ENCODE data around the gene SMIM26.
A peak's percentile ranks its signal among the peaks of the same experiment; 100 is the strongest.
"Not testable (repeated sequence)": the region's sequence is repeated elsewhere in the genome, so short reads cannot be mapped to it uniquely, and the experiment has no call there.

The SMIM26 gene, protein sequence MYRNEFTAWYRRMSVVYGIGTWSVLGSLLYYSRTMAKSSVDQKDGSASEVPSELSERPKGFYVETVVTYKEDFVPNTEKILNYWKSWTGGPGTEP

DNA sequence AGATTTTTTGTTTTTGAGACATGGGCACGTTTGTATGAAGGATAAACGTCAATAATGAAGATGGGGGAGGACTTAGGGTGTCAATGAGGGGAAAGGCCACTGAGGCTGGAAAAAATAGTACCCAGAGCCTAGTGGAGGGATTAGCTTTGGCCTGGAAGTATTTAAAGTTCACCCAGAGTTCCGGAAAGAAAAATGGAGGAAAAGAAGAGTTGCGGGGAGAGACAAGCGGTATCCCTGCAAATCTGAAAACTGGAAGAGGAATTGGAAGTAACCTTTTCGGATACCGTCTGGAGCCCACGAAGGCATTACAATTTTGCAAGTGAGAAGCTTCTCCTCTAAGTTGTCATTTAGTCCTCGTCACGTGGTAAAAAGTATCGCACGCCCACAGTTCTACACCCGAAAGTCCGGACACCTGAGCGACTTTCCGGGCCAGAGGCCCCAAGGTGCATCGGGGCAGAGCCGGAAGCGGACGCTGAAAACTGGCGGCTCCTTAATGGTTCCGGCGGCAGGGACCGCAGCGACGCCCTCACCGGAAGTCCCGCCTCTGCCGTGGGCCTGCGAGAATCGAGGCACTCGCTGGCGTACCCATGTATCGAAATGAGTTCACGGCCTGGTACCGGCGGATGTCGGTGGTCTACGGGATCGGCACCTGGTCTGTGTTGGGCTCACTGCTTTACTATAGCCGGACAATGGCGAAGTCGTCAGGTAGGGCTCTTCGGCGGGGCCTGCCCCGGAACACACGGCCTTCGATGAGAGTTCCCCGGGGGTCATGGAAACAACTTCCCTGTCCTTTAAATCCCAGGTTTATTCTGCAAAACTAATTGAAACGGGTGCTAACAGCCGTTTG, at the start of gene SMIM26:
TSS of gene SMIM26 (plus strand) at position 541 of the 847 bp plus-strand sequence. CDS start at position 588, 47 bp downstream.
- peak; percentile 91 for DNase-seq (ENCODE audit: low read depth)

DNA sequence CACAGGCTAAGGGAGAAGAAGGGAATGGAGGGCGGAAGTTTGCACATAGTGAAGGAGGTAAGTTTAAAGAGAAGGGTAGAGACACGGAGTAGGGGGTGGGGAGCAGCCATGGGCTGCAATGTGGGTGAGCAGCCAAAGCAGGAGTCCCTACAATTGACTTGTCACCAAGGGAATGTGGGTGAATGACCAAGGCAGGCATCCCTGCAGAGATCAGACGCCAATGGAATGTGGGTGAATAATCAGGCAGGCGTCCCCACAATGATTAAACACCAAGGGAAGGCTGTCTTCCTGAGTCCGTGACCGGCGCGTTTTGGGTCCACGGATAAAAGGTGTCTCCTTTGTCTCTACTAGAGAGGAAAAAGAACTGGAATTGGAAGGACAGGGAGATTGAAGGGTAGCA, 45.2 kb upstream of the SMIM26 start:
- DNase-seq (ENCODE audit: low read depth): not testable (repeated sequence)

DNA sequence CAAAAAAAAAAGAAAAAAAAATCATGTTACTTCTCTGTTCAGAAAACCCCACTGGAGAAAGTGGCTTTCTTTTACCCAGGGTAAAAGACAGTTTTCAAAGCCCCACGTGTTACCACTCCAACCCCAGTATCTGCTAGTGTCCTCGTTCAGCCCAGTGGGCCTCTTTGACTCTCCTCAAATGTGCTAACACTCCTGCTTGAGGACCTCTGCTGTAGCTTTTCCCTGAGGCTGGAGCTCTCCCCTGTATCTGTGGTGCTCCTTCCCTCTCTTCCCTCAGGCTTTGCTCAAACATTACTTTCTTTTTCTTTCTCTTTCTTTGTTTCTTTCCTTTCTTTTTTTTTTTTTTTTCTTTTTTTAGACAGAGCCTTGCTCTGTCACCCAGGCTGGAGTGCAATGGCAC, 44.2 kb upstream of the SMIM26 start:
- no peak for DNase-seq (ENCODE audit: low read depth)

DNA sequence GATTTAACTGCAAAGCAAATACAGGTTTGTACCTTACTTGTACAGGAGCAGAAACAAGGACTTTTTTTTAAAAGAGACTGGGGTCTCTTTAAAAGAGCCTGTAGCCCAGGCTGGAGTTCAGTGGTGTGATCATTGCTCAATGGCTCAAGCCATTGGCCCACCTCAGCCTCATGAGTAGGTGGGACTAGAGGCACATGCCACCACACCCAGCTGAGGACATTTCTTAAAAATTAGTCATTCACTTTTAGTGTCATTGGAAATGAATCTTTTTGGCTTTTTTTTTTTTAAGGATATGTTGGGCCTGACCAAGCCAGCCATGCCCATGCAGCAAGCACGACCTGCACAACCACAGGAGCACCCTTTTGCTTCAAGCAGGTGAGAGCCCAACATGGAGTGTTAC, 42.6 kb upstream of the SMIM26 start:
- no peak for DNase-seq (ENCODE audit: low read depth)

DNA sequence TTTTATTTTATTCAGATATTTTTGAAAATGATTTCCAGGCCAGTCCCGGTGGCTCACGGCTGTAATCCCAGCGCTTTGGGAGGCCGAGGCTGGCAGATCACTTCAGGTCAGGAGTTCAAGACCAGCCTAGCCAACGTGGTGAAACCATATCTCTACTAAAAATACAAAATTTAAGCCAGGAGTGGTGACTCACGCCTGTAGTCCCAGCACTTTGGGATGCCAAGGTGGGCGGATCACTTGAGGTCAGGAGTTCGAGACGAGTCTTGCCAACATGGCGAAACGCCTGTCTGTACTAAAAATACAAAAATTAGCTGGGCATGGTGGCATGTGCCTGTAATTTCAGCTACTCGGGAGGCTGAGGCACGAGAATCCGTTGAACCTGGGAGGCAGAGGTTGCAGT, 40.5 kb upstream of the SMIM26 start:
- not testable (repeated sequence) for DNase-seq (ENCODE audit: low read depth)

DNA sequence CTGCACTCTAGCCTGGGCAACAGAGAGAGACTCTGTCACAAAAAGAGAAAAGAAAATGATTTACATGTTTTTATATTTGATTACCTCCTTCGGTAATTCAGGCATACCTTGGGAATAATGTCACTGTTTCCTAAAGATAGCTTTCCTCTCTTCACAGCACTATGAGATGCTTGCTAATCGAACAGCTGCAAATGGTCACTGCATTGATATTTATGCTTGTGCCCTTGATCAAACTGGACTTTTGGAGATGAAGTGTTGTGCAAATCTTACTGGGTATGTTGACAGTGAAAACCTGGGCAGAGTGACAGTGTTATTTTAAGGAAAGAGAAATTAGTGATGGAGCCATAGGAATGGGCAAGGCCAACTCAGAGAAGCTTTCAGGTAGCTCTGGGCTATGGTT, 39.9 kb upstream of the SMIM26 start:
- no peak for DNase-seq (ENCODE audit: low read depth)

DNA sequence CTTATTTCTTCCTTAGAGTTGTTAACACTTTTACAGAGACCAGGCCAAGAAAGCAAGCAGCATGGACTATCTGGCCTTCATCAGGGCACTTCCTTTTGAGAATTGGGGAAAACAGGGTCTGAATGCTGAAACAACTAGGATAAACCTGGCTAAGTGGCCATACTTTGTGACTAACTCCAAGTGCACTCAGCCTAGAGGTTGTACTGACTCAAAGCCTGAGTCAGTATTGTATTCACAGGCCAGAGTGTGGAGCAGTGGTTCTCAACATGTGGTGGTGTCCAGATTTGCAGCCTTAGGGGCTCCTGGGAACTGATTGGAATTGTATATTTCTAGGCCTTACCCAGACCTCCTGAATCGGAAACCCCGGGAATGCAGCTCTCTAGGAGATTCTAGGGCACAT, 39.4 kb upstream of the SMIM26 start:
- DNase-seq (ENCODE audit: low read depth): no peak

DNA sequence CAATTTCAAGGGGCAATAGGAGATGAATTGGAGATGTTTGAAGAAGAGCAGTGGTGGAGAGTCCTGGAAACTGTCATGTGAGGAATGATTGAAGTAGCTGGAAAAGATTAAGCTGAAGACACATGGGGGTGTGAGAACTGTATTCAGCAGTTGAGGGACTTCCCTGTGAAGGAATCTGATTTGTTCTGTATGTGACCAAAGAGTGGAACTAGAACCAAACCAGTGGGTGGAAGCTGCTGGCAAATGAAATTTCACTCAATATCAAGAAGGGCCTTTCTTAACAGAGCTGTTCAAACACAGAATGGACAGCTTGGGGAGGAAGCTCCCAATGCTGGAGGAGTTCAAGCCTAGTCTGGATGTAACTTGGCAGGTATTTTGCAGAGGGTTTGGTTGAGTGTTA, 38.2 kb upstream of the SMIM26 start:
- no peak for DNase-seq (ENCODE audit: low read depth)

DNA sequence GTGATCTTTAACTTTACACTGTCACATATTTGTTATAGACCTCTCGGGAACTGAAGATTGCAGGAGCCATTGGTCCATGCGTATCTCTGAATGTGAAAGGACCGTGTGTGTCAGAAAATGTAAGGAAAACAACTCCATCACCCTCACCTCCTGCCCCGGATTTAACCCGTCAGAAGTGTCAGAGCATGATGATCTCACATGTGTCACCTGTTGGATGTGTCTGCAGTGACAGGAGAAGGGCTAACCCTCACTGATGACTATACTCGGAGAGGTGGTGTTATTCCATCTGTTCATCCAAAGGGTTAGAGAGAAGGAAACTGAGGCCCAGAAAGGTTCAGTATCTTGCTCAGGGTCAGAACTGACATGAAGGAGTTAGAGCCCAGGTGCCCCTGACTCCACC, 34.6 kb upstream of the SMIM26 start:
- no peak for DNase-seq (ENCODE audit: low read depth)

DNA sequence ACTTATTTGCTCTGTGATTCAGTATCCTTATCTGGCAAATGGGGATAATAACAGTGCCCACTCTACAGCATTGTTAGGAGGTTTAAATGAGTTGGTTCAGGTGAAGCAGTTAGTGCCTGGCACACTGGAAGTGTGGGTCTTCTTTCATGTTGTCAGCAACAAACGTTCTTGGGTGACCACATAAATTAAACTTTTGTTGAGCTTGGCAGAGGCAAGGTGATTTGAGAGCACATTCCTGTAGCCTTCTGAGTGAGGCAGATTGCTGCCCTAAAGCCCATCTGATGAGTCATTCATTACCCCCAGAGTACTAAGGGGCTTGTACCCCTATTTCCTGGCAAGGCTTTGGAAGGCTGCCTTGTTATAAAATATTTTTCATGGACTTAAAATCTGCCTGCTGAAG, 33.7 kb upstream of the SMIM26 start:
- DNase-seq (ENCODE audit: low read depth): no peak

DNA sequence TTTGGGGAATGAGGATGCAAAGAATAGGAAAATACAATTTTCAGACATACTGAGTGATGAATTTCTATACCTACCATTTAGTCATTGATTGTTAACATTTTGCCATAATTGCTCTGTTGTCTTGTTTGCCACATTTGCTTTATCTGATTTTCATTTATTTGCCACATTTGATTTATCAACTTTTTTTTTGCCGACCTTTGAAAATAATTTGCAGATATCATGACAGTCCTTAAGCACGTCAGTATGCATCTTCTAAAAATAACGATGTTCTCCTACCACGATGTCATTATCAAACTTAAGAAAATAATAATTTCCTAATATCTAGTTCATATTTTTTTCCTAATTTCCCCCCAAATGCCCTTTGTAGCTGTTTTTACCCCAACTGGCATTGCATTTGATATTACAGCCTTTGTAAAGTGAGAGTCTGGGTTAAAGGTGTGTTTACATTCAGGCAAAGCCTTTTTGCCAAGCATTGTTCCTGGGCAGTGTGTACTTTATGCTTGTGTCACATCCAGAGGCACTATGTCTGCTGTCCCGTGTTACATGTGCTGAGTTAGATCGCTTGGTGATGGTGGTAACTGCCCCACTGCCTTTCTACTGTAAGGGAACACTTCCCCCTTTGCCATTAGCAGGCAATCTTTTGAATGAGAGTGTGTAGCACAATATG, 33.1 kb upstream of the SMIM26 start:
- DNase-seq (ENCODE audit: low read depth): no peak

DNA sequence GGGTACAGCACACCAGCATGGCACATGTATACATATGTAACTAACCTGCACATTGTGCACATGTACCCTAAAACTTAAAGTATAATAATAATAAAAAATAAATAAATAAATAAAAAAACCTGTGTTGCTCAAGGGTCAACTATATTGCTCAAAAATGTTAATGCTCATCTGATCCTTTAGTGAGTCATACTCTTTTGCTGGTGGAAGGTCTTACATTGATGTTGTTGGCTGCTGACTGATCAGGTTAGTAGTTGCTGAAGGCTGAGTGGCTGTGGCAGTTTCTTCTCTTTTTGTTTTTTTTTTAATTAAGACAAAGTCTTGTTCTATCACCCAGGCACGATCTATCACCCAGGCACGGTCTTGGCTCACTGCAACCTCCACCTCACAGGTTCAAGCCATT, 29.6 kb upstream of the SMIM26 start:
- DNase-seq (ENCODE audit: low read depth): no peak

DNA sequence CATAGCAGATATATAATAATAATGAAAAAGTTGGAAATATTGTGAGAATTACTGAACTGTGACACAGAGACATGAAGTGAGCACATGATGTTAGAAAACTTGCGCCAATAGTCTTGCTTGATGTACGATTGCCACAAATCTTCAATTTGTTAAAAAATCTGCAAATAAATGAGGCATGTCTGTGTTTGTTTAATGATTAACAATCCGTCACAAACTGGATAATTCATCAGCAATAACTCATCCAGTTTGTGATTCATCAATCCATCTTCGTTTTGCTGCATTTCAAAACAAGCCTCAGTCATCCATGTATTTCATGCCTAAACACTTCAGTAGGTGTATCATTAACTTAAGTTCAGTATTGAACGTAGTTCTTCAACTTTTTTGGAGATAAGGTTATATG, 25.5 kb upstream of the SMIM26 start:
- DNase-seq (ENCODE audit: low read depth): no peak

DNA sequence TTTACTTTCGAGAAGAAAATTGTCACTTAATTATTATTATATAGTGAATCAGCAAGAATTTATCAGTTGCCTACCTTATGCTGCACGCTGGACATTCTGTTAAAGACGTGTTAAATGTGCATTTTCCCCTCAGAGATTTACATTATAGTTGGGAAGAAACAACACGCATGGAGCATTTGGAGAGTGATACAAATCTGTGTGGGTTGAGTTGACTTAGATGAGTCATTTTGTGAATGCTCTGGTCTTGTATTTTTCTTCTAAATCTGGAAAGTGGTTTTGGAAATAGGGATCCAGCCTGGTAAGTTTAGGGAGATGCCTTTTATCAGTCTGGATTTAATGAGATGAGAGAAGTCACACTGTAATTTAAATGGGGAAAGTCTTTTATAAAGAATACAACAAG, 24.0 kb upstream of the SMIM26 start:
- no peak for DNase-seq (ENCODE audit: low read depth)

DNA sequence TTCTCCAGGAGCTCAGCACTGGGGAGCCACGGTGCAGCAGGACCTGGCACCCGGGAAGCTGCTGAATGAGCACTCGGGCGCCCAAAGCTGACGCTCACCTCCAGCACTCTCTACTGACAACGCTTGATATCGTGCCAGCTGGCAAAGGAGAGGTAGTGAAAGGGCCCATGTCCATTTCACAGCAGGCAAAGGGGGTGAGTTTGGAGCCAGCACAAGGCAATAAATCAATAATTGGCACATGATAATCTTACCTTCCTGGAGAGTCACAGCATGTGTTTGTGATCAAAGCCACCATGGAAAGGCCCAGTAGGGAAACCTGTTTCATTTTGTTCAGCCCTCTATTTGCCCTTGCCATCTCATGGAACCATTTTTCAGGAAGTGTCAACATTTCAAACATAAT, 23.3 kb upstream of the SMIM26 start:
- DNase-seq (ENCODE audit: low read depth): no peak

DNA sequence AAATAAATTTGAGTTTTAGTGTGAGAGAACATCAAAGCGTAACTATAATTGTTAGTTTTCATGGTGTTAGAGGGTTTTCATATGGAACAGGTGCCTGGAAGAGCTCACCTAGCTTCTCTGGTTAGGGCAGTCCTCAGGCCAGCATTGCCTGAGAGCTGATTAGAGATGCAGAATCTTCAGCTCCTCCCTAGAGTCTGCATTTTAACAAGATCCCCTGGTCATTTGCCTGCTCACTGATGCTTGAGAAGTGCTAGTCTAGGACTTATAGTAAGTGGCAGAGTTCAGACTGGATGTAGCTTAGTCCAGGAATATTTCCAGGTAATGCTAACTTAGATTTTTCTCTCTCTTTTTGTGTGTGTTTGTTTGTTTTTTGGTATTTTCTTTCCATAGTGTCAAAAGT, 21.7 kb upstream of the SMIM26 start:
- DNase-seq (ENCODE audit: low read depth): no peak

DNA sequence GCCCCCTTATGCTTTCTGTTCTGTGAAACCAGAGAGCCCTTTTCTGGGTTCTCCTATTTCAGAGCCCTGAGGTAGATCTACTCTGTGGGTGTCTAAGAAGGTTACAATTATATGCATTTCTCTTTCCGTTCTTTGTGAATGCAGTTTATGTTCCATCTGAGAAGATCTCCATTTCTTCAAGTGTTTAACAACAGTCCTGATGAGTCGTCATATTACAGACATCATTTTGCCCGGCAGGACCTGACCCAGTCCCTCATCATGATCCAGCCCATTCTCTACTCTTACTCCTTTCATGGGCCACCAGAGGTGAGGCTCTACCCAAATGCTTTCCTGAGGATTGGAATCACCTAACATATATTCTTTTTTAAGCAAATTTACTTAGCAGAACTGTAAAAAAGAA, 18.8 kb upstream of the SMIM26 start:
- DNase-seq (ENCODE audit: low read depth): no peak

DNA sequence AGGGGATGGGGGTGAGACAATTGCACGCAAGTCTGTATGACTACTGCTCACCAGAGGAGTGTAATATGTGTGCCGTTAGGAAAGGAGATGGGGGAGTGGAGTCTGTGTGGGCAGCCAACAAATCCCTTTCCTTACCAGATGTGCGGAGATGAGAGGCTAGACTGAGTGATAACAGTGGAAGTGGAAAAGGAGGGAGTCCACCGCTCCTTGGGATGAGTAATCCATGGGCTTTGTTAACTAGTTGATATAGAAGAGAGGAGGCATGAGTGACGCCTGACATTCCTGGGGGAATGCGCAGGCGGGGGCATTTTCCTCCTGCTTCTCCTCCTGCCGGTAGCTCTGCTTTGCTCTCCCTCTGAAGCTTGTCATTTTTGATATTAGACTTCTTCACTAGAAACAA, 13.5 kb upstream of the SMIM26 start:
- DNase-seq (ENCODE audit: low read depth): no peak

DNA sequence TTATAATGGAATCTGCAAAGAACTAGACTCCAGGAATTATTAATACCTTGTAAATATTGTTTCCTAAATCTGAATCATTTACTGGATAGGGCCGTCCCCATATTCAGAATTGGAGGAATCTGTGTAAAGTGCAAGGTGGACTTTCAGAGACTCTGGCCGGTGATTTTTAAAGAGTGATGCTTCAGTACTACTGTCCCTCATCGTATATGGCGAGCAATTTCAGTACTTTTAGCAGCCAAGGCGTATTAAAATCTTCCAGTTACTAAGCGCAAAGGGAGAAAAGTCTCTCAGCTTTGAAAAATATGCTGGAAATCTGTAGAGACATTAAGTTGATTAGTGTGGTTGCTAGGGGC, 483 bp downstream of the SMIM26 start:
- DNase-seq (ENCODE audit: low read depth): no peak

DNA sequence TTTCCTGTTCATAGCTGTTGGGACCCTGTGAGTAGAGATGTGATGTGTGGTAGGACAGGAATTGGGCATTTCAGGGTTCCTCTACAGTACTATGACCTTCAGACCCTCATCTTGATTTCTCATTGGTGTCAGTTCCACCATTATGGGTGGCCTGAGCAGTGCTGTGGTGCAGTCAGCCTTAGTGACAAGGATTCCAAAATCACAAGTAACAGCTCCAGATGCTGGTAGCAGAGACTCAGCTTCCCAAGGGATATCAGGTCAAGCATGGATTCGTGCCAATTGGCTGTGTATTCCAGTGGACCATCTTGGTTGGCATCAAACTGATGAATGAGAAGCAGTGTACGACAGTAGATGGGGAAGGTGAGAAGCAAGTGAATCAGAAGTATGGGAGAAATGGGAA, 3.8 kb downstream of the SMIM26 start:
- no peak for DNase-seq (ENCODE audit: low read depth)

DNA sequence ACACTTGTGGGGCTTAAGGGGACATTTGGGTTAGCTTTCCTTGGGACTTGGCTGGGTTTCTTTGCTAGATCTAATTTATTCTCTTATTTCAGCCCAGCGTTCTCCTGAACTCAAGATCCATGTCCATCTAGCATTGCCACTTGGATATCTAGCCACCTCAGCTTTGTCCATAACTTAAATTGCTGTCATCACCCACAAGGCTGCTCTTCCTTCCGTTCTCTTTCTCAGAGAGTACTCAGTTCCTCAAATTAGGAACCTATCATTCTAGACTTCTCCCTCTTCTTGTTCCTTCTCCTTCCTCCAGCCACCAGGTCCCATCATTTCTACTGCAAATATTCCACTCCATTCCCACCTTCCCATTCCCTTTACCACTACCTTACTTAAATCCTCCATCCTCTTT, 4.3 kb downstream of the SMIM26 start:
- no peak for DNase-seq (ENCODE audit: low read depth)

DNA sequence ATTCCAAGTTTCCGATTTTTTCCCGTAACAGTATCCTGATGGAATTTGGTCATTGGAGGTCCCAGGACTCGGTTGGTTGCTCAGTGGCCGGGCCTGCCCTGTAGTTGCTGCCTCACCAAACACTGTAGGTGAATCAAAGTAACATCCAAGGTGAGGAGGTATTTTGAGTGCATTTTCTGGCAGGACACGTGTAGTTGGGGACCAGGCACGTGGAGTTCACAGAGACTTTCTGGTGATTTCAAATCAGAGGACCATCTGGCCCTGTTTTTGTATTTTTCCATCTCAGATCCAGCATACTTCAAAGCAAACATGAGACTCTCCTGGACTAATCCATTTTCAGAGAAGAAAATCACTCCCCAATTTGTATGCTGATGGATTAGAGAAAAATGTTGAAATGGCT, 10.7 kb downstream of the SMIM26 start:
- no peak for DNase-seq (ENCODE audit: low read depth)

DNA sequence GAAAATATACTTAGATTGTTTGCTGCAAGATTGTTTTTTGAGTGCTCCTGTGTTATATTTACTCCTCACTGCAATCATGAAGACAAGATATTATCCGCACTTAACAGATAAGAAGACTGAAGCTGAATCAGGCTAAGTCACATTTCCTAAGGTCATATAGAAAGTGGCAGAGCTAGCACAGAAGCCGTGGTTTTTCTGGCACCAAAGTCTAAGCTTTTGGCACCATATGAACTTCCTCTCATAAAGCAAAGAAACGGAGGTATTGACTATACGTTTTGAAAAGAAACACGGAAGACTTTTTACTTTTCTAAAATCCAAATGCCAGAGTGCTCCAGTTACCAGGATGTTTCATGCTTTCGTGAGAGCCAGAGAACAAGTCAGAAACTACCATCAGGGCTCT, 11.3 kb downstream of the SMIM26 start:
- DNase-seq (ENCODE audit: low read depth): no peak

DNA sequence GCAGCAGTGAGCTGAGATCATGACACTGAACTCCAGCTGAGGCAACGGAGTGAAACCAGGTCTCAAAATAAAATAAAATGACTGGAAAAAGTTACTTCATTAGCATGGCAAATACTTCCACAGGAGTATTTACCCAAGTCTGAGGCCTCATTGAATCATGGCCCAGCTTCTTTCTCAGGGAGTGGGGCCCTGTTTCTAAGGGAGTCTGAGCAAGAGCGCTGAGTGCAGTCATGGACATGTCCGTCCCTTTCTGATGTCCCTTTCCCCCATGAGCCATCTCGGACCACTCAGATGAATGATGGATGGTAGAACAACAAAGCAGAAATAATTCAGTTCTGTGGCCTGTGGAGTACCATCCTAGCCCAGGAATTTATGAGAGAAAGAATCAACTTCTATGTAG, 12.8 kb downstream of the SMIM26 start:
- DNase-seq (ENCODE audit: low read depth): no peak
